ENCODE measurements around the gene BCAR3.

BCAR3 gene

GRCh38 chr1:93578911-93579825 is 102.5 kb downstream of the BCAR3 start:
- no peak for DNase-seq (ENCODE audit: low read depth in 1 of 2, low spot score in 1 of 2)

- DNase-seq (ENCODE audit: low read depth in 1 of 2, low spot score in 1 of 2): no peak
Measured at GRCh38 chr1:93578433-93578830, 103.2 kb downstream of the BCAR3 start.

- no peak for DNase-seq (ENCODE audit: low read depth in 1 of 2, low spot score in 1 of 2)
Measured at GRCh38 chr1:93577536-93578432, 103.9 kb downstream of the BCAR3 start.

GRCh38 chr1:93576746-93577145 is 104.9 kb downstream of the BCAR3 start:
- DNase-seq (ENCODE audit: low read depth in 1 of 2, low spot score in 1 of 2): no peak

GRCh38 chr1:93576346-93576745 is 105.3 kb downstream of the BCAR3 start:
- no peak for DNase-seq (ENCODE audit: low read depth in 1 of 2, low spot score in 1 of 2)

- DNase-seq (ENCODE audit: low read depth in 1 of 2, low spot score in 1 of 2): no peak
Measured at GRCh38 chr1:93575621-93576284, 105.9 kb downstream of the BCAR3 start.

GRCh38 chr1:93574991-93575390 is 106.6 kb downstream of the BCAR3 start:
- DNase-seq (ENCODE audit: low read depth in 1 of 2, low spot score in 1 of 2): no peak

- no peak for DNase-seq (ENCODE audit: low read depth in 1 of 2, low spot score in 1 of 2)
Measured at GRCh38 chr1:93574511-93574910, 107.1 kb downstream of the BCAR3 start.

GRCh38 chr1:93573940-93574469 is 107.6 kb downstream of the BCAR3 start:
- DNase-seq (ENCODE audit: low read depth in 1 of 2, low spot score in 1 of 2): no peak

GRCh38 chr1:93571623-93572310 is 109.9 kb downstream of the BCAR3 start:
- no peak for DNase-seq (ENCODE audit: low read depth in 1 of 2, low spot score in 1 of 2)

GRCh38 chr1:93569489-93569888 is 112.1 kb downstream of the BCAR3 start:
- DNase-seq (ENCODE audit: low read depth in 1 of 2, low spot score in 1 of 2): no peak

GRCh38 chr1:93567255-93567918 is 114.2 kb downstream of the BCAR3 start:
- DNase-seq (ENCODE audit: low read depth in 1 of 2, low spot score in 1 of 2): no peak

- DNase-seq (ENCODE audit: low read depth in 1 of 2, low spot score in 1 of 2): no peak
Measured at GRCh38 chr1:93566227-93566626, 115.4 kb downstream of the BCAR3 start.

GRCh38 chr1:93565496-93566206 is 116.0 kb downstream of the BCAR3 start:
- no peak for DNase-seq (ENCODE audit: low read depth in 1 of 2, low spot score in 1 of 2)

- no peak for DNase-seq (ENCODE audit: low read depth in 1 of 2, low spot score in 1 of 2)
Measured at GRCh38 chr1:93559695-93560094, 121.9 kb downstream of the BCAR3 start.

GRCh38 chr1:93559045-93559444 is 122.6 kb downstream of the BCAR3 start:
- no peak for DNase-seq (ENCODE audit: low read depth in 1 of 2, low spot score in 1 of 2)

GRCh38 chr1:93556291-93556690 is 125.3 kb downstream of the BCAR3 start:
- DNase-seq (ENCODE audit: low read depth in 1 of 2, low spot score in 1 of 2): no peak

GRCh38 chr1:93554883-93555872 is 126.5 kb downstream of the BCAR3 start:
- no peak for DNase-seq (ENCODE audit: low read depth in 1 of 2, low spot score in 1 of 2)

Data from activated T-helper 1 cell treated with anti-CD3 and anti-CD28 coated beads, Interleukin-2, amount 50 U/mL, for 16 hours (primary cell).